Activated T-helper 17 cell treated with anti-CD3 and anti-CD28 coated beads, Interleukin-2, amount 50 U/mL, for 72 hours (primary cell): Measurements from ENCODE around the gene HOXB7. TPM values are rescaled to one million over a fixed set of nuclear protein-coding genes. Genes with fewer than 3 reads are reported as not detected.

ENCODE experiments used
- ATAC-seq: fragments of 150-1000 bp; cut with Tn5 transposase; replicated peaks from 2 replicates; pipeline ENCODE4 v1.10.0; 2021; ENCODE audit warnings: mild to moderate bottlenecking, moderate library complexity
- H3K27ac Mint-ChIP-seq: one replicate; pipeline ENCODE4 v1.8.0; 2022; ENCODE audit warnings: mixed read lengths
- H3K27me3 Mint-ChIP-seq: one replicate; pipeline ENCODE4 v1.8.0; 2022; ENCODE audit warnings: mixed read lengths
- H3K36me3 Mint-ChIP-seq: one replicate; pipeline ENCODE4 v1.8.0; 2022; ENCODE audit warnings: low read depth, mild to moderate bottlenecking, mixed read lengths
- H3K4me1 Mint-ChIP-seq: one replicate; pipeline ENCODE4 v1.8.0; 2022; ENCODE audit warnings: mixed read lengths
- H3K4me3 Mint-ChIP-seq: one replicate; pipeline ENCODE4 v1.8.0; 2022; ENCODE audit warnings: mild to moderate bottlenecking, mixed read lengths
- H3K9me3 Mint-ChIP-seq: one replicate; pipeline ENCODE4 v1.8.0; 2022; ENCODE audit warnings: mixed read lengths
- total RNA-seq, 2 donors: library from RNA; stranded (reverse); gene quantifications; one replicate each; pipeline ENCODE4 v1.2.3, GENCODE V29; 2022

Gene HOXB7
- total RNA-seq, 2 donors from 2014 or later, result 0.95 TPM; not detected in 1

DNA sequence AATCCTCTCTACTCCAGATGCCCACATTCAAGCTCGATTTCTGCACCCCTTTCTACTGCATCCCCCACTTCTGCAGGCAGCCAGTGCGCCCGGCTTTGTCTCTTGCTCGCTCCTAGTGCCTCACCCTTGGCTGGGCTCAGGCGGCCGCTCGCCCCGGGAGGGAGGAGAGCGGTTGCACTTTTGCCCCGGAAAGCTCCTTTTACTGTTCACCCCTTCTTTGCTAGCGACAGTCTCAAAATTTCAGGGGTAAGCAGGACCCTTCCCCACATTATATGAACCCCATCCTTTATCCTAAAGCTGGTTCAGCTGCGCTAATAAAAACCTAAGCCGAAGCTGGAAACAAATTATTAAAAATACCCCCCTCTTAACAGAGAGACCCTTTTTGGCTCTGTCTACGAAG, 18.2 kb downstream of the HOXB7 start:
- no peaks in the 10 kb centered on the region for H3K36me3 Mint-ChIP-seq

DNA sequence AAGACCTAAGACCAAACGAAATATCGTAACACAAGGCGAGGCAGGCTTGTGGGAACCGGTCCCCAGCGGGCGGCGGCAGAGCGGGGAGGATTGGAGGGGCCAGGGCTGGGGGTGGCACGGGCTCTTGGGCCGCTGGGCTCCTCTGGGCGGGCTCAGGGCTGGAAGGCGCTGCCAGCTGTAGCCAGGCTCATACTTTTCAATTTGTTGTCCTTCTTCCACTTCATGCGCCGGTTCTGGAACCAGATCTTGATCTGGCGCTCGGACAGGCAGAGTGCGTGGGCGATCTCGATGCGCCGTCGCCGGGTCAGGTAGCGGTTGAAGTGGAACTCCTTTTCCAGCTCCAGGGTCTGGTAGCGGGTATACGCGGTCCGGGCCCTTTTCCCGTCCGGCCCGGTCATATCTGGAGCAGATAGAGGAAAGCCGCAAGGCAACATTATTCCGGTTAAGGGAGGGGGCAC, 18.7 kb downstream of the HOXB7 start:
- no peaks in the 10 kb centered on the region for H3K9me3 Mint-ChIP-seq
- no peak overlapping the region for H3K27ac Mint-ChIP-seq
- peak overlapping the region; percentile 82 for H3K4me3 Mint-ChIP-seq
- no peak for ATAC-seq
- peaks cover 11% of the 10 kb centered on the region for H3K4me1 Mint-ChIP-seq
- peaks cover 69% of the 10 kb centered on the region for H3K27me3 Mint-ChIP-seq
- no peaks in the 10 kb centered on the region for H3K36me3 Mint-ChIP-seq

More for the DNA sequence above, 18.2 kb downstream of the HOXB7 start:
- Mint-ChIP-seq H3K4me3 (peak overlapping the region; percentile 82), H3K9me3 (no peaks in the 10 kb centered on the region), H3K27me3 (peaks cover 69% of the 10 kb centered on the region), H3K4me1 (peaks cover 11% of the 10 kb centered on the region), H3K27ac (no peak overlapping the region)
- peak; percentile 46 for ATAC-seq

DNA sequence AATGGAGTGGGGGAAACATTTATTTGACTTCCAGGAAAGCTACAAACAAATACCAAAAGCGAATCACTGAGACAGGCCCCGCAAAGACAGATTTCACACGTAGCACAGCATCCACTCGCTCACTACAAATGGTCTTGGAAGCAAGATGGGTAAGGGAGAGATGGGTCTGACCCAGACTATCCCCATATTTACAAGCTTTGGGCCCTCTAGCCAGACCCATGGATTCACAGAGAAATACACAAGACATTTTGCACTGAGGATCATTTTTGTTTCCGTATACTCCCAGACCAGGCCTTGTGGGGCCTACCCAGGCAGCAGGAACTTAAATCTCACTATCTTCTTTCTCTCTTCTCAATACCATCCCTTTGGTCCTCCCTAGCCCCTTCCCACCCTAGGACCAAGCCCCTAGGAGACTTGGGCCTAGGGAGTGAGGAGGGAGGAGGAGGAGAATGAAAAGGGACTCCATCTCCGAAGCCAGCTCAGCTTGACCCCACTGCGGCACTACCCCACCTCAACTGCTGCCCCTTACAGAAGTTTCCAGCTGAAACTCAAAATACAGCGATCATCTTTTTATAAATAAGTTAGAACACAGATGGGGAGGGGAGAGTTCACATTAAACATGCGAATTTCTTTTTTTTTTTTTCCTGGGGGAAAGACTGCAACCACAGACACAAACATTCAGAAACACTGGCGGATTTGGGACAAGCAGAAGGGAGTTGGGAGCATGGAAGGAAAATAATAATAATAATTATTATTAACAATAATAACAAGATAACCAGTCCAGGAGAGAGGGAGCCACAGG, 19.4 kb downstream of the HOXB7 start:
- H3K27me3 Mint-ChIP-seq, result peaks cover 67% of the 10 kb centered on the region
- H3K4me3 Mint-ChIP-seq, result no peak overlapping the region
- no peaks in the 10 kb centered on the region for H3K9me3 Mint-ChIP-seq
- ATAC-seq, result no peak
- peaks cover 11% of the 10 kb centered on the region for H3K4me1 Mint-ChIP-seq
- no peak overlapping the region for H3K27ac Mint-ChIP-seq
- H3K36me3 Mint-ChIP-seq, result no peaks in the 10 kb centered on the region

DNA sequence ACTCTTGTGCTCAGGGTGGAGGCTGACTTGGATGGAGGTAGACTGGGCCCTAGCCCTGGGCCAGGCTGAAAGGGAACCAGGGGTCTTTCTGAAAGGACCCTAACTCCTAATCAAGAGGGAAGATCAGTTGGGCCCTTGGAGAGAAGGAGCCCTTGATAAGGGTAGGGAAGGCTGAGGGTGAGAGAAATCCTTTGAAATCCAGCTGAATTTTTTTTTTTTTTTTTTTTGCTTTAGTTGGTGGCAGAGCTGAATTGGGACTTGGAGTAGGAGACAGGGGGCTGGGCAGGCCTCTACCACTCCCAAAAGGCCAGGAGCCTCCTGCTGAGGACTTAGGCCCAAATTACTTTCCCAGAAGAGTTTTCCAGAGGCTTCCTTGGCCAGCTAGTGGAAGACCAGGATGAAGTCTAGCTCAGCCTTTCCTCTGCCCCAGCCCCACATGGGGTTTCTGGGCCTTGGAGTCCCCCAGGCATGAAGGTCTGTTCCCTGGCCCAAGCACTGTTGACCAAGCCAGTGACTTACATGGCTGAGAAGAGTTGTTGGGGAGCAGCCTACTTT, 20.1 kb downstream of the HOXB7 start:
- H3K4me3 Mint-ChIP-seq, result no peak overlapping the region
- peaks cover 14% of the 10 kb centered on the region for H3K4me1 Mint-ChIP-seq

DNA sequence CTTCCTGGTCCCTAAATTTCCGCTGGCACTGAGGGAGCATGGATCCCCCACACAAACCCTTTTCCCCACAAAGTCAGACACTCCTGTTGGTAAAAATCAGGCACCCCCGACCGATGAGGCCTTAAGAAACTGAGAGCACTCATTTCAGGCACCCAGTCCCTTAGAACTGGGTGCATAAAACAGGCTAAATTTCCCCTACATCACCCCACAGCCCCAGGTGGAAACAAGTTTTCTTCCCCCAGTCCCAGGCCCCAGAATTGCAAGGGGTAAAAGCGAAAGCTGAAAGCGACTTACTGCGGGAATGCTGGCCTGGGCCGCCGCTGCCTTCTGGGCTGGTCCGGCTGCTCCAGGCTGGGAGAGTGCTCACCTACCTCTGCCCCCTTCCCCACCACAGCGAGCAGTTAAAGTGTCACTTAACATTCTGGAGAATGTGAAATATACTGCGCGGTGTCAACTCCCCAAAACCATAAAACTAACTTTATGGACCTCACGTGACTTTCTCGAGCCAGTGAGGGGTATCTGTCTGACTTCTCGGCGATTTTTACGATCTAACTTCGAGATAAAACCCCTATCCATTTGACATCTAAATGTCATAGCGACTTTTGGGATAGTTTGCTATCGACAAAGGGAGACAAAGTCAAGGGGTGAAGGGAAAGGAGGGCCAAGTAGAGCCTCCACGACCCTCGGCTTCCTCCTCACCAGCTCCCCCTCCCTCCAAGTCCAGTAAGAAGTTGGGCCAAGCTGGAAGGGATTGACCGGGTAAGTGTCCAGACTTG, 20.8 kb downstream of the HOXB7 start, which contains the start of gene HOXB3:
HOXB3 (minus strand) TSS at position 411 of the 776 bp plus-strand sequence. CDS start 37,767 bp downstream, outside the sequence.
- Mint-ChIP-seq H3K4me1 (peaks cover 19% of the 10 kb centered on the region), H3K27ac (no peak within 1 kb of the TSS), H3K9me3 (no peaks in the 10 kb centered on the region), H3K4me3 (no peak within 1 kb of the TSS), H3K36me3 (no peaks in the 10 kb centered on the region), H3K27me3 (peaks cover 66% of the 10 kb centered on the region)
- ATAC-seq, result no peak

More for the DNA sequence above, 20.1 kb downstream of the HOXB7 start:
- Mint-ChIP-seq H3K27ac (no peak overlapping the region), H3K9me3 (no peaks in the 10 kb centered on the region), H3K27me3 (peaks cover 69% of the 10 kb centered on the region), H3K36me3 (no peaks in the 10 kb centered on the region)
- no peak for ATAC-seq

DNA sequence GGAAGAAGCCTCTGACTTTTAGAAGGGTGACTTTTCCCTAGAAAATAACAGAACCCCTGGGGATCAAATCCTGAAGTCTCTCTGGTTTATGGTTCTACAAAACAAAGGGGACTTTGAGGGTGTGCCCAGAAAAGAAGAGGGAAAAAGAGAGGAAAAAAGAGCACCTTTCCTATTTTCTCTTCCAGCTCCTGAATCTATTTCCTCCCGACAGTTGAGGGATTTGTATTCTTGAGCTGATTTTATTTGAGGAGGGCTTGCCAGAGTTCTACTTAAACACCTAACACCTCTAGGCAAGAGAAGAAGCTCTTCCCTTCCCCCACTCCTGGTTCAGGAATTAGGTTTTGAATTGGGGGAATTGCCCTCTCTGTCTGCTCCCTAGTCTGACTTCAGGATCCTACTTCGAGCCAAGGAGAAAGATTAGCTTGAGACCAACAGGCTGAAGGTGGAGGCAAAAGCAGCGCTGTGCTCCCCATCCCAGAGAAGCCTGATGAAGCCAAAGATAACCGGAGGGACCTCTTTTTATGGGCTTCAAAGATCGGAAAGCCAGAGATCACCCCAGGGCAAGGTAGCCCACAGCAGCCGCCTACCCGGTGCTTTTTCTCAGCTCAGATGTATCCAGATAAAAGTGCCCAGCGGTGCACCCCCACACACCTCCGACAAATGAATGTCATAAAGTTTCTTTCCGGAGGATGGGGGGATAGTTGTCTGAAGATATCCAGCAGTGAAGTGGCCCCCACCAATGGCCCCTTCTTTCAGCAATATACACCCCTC, 21.6 kb downstream of the HOXB7 start:
- Mint-ChIP-seq H3K36me3 (no peaks in the 10 kb centered on the region), H3K27ac (no peak overlapping the region), H3K4me3 (no peak overlapping the region), H3K9me3 (no peaks in the 10 kb centered on the region), H3K4me1 (peaks cover 22% of the 10 kb centered on the region), H3K27me3 (peaks cover 66% of the 10 kb centered on the region)
- no peak for ATAC-seq

DNA sequence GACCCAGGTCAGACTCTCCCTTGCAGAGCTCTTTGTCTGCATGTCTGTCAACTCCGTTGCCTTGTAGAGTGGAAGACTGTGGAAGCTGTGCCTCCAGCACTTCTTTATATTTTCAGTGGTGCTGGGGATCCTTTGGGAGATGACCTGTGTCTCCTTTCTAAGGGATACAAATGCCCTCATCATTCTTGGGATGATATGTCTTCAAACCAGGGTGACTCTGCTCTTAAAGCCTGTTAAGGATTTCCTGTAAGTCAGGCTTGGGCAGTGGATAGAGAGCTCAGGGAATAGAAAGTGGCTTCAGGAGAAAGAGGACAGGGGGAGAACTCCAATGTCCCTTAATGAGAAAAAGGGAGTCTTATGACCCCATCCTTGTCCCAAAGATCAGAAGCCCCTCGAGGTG, 22.3 kb downstream of the HOXB7 start:
- no peak for ATAC-seq
- Mint-ChIP-seq H3K4me1 (peaks cover 22% of the 10 kb centered on the region), H3K27me3 (peaks cover 72% of the 10 kb centered on the region), H3K9me3 (no peaks in the 10 kb centered on the region), H3K4me3 (no peak overlapping the region), H3K27ac (no peak overlapping the region), H3K36me3 (no peaks in the 10 kb centered on the region)

DNA sequence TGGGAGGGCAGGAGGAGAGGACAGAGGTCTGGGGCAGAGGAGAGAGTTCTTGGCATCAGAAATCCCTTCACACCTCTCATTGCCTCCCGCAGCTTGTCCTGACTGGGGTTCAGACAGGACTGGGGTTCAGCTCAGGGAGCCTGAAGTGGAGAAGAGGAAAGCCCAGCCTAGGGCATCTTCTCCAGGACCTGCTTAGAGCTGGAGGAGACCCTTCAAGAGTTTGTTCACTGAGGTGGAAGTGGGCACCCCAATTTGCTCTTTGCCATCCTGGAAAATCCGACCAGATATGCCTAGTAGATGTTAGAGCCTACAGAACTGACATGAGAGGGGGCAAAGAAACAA, 22.8 kb downstream of the HOXB7 start:
- no peak for ATAC-seq
- H3K27ac Mint-ChIP-seq, result no peak overlapping the region
- no peaks in the 10 kb centered on the region for H3K36me3 Mint-ChIP-seq
- H3K27me3 Mint-ChIP-seq, result peaks cover 75% of the 10 kb centered on the region
- H3K4me3 Mint-ChIP-seq, result no peak overlapping the region
- no peaks in the 10 kb centered on the region for H3K9me3 Mint-ChIP-seq
- H3K4me1 Mint-ChIP-seq, result peaks cover 22% of the 10 kb centered on the region

DNA sequence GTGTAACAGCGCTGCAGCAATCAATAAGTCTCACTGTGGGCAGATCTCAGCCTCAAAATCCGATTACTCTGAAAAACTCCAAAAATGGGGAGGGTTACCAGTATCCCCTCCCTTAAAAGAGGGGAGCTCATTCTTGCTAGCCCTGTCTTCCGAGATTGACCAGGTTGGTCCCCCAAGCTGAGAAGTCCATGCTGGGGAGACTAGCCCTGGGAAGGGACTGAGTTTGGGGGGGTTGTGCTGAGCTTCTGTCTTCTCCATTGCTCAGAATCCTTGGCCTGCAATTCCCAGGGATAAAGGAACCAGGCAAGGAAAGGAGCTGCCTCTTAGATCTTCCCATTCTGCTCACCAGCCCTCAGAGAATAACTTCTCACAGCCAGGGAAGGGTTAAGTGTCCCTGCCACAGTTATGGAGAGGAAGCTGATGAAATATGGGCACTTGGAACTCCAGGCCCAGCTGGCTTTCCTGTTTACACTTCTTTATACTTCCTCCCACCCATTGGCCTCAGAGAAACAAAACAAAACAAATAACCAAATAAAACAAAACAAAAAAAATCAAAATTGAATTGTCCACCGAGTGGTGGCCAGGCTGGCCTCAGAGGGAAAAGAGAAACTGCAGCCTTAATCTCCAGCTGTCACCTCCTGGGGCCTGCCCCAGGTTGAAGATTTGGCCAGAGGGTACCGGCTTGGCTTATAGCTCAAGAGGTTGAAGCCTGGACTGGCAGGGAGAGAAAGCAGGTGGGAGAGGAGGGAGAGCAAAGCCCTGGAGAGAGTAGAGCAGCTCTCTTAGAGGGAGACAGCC, 23.3 kb downstream of the HOXB7 start:
- no peaks in the 10 kb centered on the region for H3K36me3 Mint-ChIP-seq
- H3K9me3 Mint-ChIP-seq, result no peaks in the 10 kb centered on the region
- H3K4me1 Mint-ChIP-seq, result peaks cover 16% of the 10 kb centered on the region
- ATAC-seq, result no peak
- peaks cover 75% of the 10 kb centered on the region for H3K27me3 Mint-ChIP-seq
- no peak overlapping the region for H3K27ac Mint-ChIP-seq
- H3K4me3 Mint-ChIP-seq, result no peak overlapping the region

DNA sequence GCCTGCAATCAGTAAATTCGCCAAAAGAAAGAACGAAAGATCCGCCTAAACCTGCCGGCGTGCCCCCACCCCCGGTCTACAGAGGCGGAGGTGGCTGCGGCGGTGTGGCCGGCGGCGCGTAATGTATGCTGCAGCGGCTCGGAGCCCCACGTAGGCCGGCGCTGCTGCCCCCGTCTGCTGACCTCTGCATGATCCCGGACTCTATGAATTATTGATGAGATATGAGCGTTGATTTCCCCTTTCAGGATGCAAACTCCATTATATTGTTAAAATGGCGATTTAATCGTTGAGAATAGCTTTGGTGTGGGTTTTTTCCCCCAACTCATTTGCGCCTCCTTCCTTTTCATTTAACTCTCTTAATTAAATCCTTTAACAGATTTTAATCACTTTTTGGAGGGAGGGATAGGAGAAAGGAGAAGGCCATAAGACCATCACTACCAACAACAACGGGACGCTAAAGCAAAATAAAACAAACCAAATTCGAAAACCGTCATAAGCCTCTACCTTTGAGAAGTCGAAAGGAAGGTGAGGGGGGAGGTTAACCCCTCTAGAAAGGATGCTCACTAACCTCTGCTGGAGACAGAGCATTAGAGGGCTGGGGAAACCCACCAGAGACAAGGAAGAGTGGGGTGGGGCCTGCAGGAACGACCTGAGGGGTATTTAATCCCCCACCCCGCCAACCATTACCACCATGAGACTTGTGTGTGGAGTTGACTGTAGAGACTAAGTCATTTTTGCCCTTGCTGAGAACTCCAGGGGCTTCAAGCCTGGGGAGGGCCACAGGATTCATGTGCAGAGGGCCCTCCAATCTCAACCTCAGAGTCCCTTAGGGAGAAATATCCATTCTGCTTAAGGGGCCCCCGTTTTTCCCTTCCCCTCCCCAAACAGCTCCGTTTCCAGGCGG, 24.2 kb downstream of the HOXB7 start:
- Mint-ChIP-seq H3K4me3 (peak overlapping the region; percentile 85), H3K27ac (no peak overlapping the region), H3K9me3 (no peaks in the 10 kb centered on the region), H3K36me3 (no peaks in the 10 kb centered on the region), H3K27me3 (peaks cover 73% of the 10 kb centered on the region), H3K4me1 (peaks cover 16% of the 10 kb centered on the region)
- peak; percentile 42 for ATAC-seq

DNA sequence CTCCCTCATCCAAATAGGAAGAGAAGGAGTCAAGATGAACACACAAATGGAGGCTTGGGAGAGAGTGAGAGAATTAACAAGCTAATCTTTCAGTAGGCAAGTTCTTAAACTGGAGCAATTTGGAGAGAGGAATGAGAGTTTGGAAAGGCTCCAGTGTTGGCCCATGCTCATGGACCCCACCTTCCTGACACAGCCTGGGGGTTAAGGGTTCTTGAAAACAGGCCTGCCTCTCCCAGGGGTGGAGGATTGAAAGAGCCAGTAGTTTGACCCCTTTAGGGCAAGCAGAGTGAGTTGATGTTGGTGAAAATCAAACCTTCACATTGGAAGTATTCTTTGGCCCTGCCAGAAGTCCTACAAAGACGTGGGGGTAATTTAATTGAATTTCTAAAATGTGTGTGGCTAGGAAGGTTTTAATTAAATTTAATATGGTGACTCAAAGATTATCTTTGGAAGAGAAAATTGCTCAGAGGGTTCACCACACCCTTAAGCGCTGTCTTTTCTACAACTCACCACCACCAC, 26.5 kb downstream of the HOXB7 start:
- H3K36me3 Mint-ChIP-seq, result no peaks in the 10 kb centered on the region
- ATAC-seq, result no peak

DNA sequence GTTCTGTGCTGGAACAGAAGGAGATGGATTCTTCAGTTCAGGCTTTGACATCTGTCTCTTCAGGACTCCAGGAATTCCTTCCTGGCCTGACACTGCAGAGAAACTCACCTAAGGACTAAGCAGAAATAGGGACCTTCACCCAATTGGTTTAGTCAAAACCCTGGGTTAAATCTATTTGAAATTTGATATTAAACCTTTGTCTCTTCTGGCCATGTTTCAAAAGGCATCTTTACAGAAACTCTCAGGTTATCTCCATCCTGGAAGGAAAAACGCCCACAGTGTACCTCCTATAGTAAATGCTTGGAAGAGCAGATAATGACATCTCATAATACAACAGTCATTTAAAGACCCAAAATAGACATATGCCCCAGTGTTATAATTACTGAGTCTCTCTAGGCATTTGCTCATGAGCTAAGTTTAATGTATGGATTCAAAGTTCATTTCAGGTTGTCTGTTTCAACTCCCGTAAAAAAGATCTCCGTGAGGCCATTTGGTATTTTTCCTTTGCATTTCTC, 27.1 kb downstream of the HOXB7 start:
- H3K36me3 Mint-ChIP-seq, result no peaks in the 10 kb centered on the region
- ATAC-seq, result no peak
- H3K4me3 Mint-ChIP-seq, result peak overlapping the region; percentile 85
- no peaks in the 10 kb centered on the region for H3K9me3 Mint-ChIP-seq
- peaks cover 26% of the 10 kb centered on the region for H3K4me1 Mint-ChIP-seq
- no peak overlapping the region for H3K27ac Mint-ChIP-seq
- H3K27me3 Mint-ChIP-seq, result peaks cover 73% of the 10 kb centered on the region

More for the DNA sequence above, 26.5 kb downstream of the HOXB7 start:
- H3K27me3 Mint-ChIP-seq, result peaks cover 71% of the 10 kb centered on the region
- H3K9me3 Mint-ChIP-seq, result no peaks in the 10 kb centered on the region
- peak overlapping the region; percentile 85 for H3K4me3 Mint-ChIP-seq
- H3K27ac Mint-ChIP-seq, result no peak overlapping the region
- H3K4me1 Mint-ChIP-seq, result peaks cover 25% of the 10 kb centered on the region
